Esophagus squamous epithelium (tissue), 4 donors: Measurements from ENCODE around the gene PRSS36.
"Not testable (repeated sequence)": the region's sequence is repeated elsewhere in the genome, so short reads cannot be mapped to it uniquely, and the experiment has no call there.

Experiments
- CTCF ChIP-seq, 6 experiments: fragments of 450-650 bp in 4 of 6; fragments of 200-600 bp in 2 of 6; sonication (generic) in 2 of 6; IDR thresholded peaks; one replicate each; pipeline ENCODE4 v1.5.1; 2016 to 2019; ENCODE audit warnings: antibody characterized with exemption in 6 of 6, mild to moderate bottlenecking in 4 of 6, moderate library complexity in 4 of 6
- POLR2A ChIP-seq, 4 donors: fragments of 450-650 bp; IDR thresholded peaks; one replicate each; pipeline ENCODE4 v1.6.1; 2017; ENCODE audit warnings: antibody characterized with exemption in 4 of 4, mild to moderate bottlenecking in 4 of 4, moderate library complexity in 3 of 4

GRCh38 chr16:31150976-31151375 is 1.1 kb upstream of the PRSS36 start:
- TF ChIP-seq POLR2A, CTCF (IDR thresholded peaks at IDR 0.05): not testable (repeated sequence)
